K562 (cell line): ENCODE data around the gene ST6GALNAC5. TPM values are rescaled to one million over a fixed set of nuclear protein-coding genes. Genes with fewer than 3 reads are reported as not detected.

Source experiments
- ATAC-seq: fragments of 200-7000 bp; cut with Tn5 transposase; 3 replicates; pipeline ENCODE4 v1.9.1; 2020; ENCODE audit warnings: moderate library complexity
- BruUV-seq: library from RNA; stranded (reverse); fragments of 400-500 nt; replicated peaks from 2 replicates; lab custom pipeline; 2021; lab: Mats Ljungman, UMichigan
- CTCF ChIA-PET: fragments of 300-600 bp; formaldehyde crosslinking; extraction: SDS; loops from one replicate; lab custom pipeline; 2021; ENCODE audit warnings: low intra/inter-chr PET ratio; lab: Yijun Ruan, JAX
- POLR2A ChIA-PET: fragments of 300-600, 350-650 bp; sonication (Branson Sonifier 250); formaldehyde crosslinking; extraction: SDS; loops from one replicate; lab custom pipeline; 2021; ENCODE audit warnings: antibody characterized with exemption, inconsistent platforms; lab: Yijun Ruan, JAX
- DNase-seq, 4 experiments: peaks; one replicate each; pipeline versions ENCODE4 v3.0.0 to v3.0.0-alpha.2; 2011 to 2018; ENCODE audit warnings: low spot score in 3 of 4, mixed read lengths in 3 of 4; ENCODE audit errors: extremely low read depth in 1 of 4
- FAIRE-seq: peaks from 2 replicates; lab custom pipeline; 2011; peaks lifted over from hg19 to GRCh38; lab: Jason Lieb, UNC
- H2AFZ ChIP-seq: 2 replicates; pipeline ENCODE4 v1.6.0; 2011; ENCODE audit warnings: low read depth, low read length, control low read depth, inconsistent platforms
- H3K27ac ChIP-seq: fragments of 200-600 bp; 3 replicates; pipeline ENCODE4 v1.8.0; 2011; ENCODE audit warnings: low read depth, mild to moderate bottlenecking, control low read depth, inconsistent platforms, low read length, moderate library complexity, mixed read lengths; ENCODE audit errors: extremely low read depth
- H3K27me3 ChIP-seq, 2 experiments: fragments of 300-600 bp in 1 of 2; 2 replicates in 1 of 2; 3 replicates in 1 of 2; pipeline versions ENCODE4 v1.6.0 to v1.8.0; 2011; ENCODE audit warnings: inconsistent platforms in 2 of 2, low read length in 2 of 2, mild to moderate bottlenecking in 1 of 2, mixed read lengths in 1 of 2, moderate library complexity in 1 of 2; ENCODE audit not compliant: control insufficient read depth in 2 of 2, insufficient read depth in 2 of 2
- H3K36me3 ChIP-seq: fragments of 300-600 bp; 3 replicates; pipeline ENCODE4 v1.8.0; 2011; ENCODE audit warnings: mild to moderate bottlenecking, low read length, inconsistent platforms; ENCODE audit not compliant: control insufficient read depth, insufficient read depth
- H3K4me1 ChIP-seq, 2 experiments: fragments of 200-600 bp in 1 of 2; replicated peaks in 1 of 2; 2 replicates in 1 of 2; 3 replicates in 1 of 2; pipeline versions ENCODE4 v1.5.1 to v1.8.0; 2011; ENCODE audit warnings: inconsistent platforms in 2 of 2, low read length in 2 of 2, mild to moderate bottlenecking in 1 of 2, mixed read lengths in 1 of 2, moderate library complexity in 1 of 2; ENCODE audit not compliant: control insufficient read depth in 2 of 2, insufficient read depth in 2 of 2
- H3K4me2 ChIP-seq: 2 replicates; pipeline ENCODE4 v1.6.1; 2011; ENCODE audit warnings: low read length, control low read depth, inconsistent platforms, mixed read lengths; ENCODE audit not compliant: insufficient read depth
- H3K4me3 ChIP-seq: fragments of 200-600 bp; sonication (generic), shearing (Covaris generic); 2 replicates; pipeline ENCODE4 v1.5.1; 2016; ENCODE audit warnings: control low read depth, inconsistent platforms
- H3K79me2 ChIP-seq: fragments of 200-600 bp; 3 replicates; pipeline ENCODE4 v1.8.0; 2011; ENCODE audit warnings: low read length, inconsistent platforms; ENCODE audit not compliant: control insufficient read depth, insufficient read depth
- H3K9ac ChIP-seq, 2 experiments: 2 replicates each; pipeline versions ENCODE4 v1.6.0 to v1.6.1; 2011; ENCODE audit warnings: low read depth in 2 of 2, low read length in 2 of 2, control low read depth in 1 of 2, inconsistent platforms in 1 of 2, mild to moderate bottlenecking in 1 of 2, mixed read lengths in 1 of 2; ENCODE audit not compliant: insufficient read depth in 1 of 2
- H3K9me1 ChIP-seq: one replicate; pipeline ENCODE4 v1.6.0; 2011; ENCODE audit warnings: inconsistent platforms, mild to moderate bottlenecking, low read length, moderate library complexity; ENCODE audit not compliant: control insufficient read depth, insufficient read depth
- H3K9me3 ChIP-seq: replicated peaks from 2 replicates; pipeline ENCODE4 v1.5.1; 2011; ENCODE audit warnings: low read depth, low read length, inconsistent platforms; ENCODE audit not compliant: control insufficient read depth, insufficient read depth
- H4K20me1 ChIP-seq: replicated peaks from 2 replicates; pipeline ENCODE4 v1.6.1; 2011; ENCODE audit warnings: low read length, inconsistent platforms, mixed read lengths; ENCODE audit not compliant: control insufficient read depth, insufficient read depth
- CBFA2T3 ChIP-seq: fragments of 450-650 bp; IDR thresholded peaks from 2 replicates; pipeline ENCODE4 v1.6.1; 2017
- GTF2A2 ChIP-seq: IDR thresholded peaks from 2 replicates; pipeline ENCODE4 v1.6.1; 2016; ENCODE audit warnings: mild to moderate bottlenecking, missing genetic modification characterization, missing compliant biosample characterization
- GTF2F1 ChIP-seq: IDR thresholded peaks from 2 replicates; pipeline ENCODE4 v1.6.1; 2011; ENCODE audit warnings: low read depth, low read length, improper control_type of control experiment
- IRF2 ChIP-seq: sonication (generic); formaldehyde crosslinking; IDR thresholded peaks from 2 replicates; pipeline ENCODE4 v1.8.1; 2022; ENCODE audit warnings: mild to moderate bottlenecking, missing genetic modification reagents
- KAT2B ChIP-seq: IDR thresholded peaks from one replicate; pipeline ENCODE4 v1.6.1; 2012; ENCODE audit warnings: low read depth, mild to moderate bottlenecking, control low read depth, inconsistent platforms, low read length, moderate library complexity
- SAFB2 ChIP-seq: fragments of 200-400 bp; formaldehyde crosslinking; IDR thresholded peaks from 2 replicates; pipeline ENCODE4 v1.6.1; 2018; ENCODE audit warnings: borderline replicate concordance, low read length, low read depth, moderate library complexity; ENCODE audit not compliant: severe bottlenecking
- ZNF143 ChIP-seq: sonication (generic); formaldehyde crosslinking; IDR thresholded peaks from 2 replicates; pipeline ENCODE4 v1.9.0; 2022; ENCODE audit warnings: mild to moderate bottlenecking, missing genetic modification reagents
- WGBS: fragments of 100-300 bp; shearing (Covaris generic); methylation state at CpG from one replicate; pipeline ENCODE4 v1.1.6; 2016; ENCODE audit warnings: low coverage, mixed read lengths; ENCODE audit not compliant: insufficient coverage; ENCODE audit errors: missing lambda C conversion rate; 5-methylcytosine and 5-hydroxymethylcytosine counted together
- in situ Hi-C: fragments of 300-500 bp; cut with MboI; formaldehyde crosslinking; loops from 4 replicates; pipeline ENCODE4 v1.15.0; 2018; ENCODE audit warnings: inconsistent platforms, mixed read lengths
- intact Hi-C: fragments of 100-400 bp; cut with micrococcal nuclease; formaldehyde crosslinking; loops from 2 replicates; pipeline ENCODE4 v1.14.2; 2022
- polyA plus RNA-seq, 8 experiments: library from polyadenylated mRNA; depleted of rRNA in 4 of 8; stranded (reverse) in 5 of 8; unstranded in 3 of 8; fragments of >200 nt; fragmentation: Nextera tagmentation in 2 of 8; fragmentation: Illumina TruSeq in 1 of 8; extraction: Ambion mirVana in 2 of 8; extraction: Trizol in 1 of 8; gene quantifications; 2 replicates each; pipeline versions ENCODE4 v1.2.1 to v1.2.3, GENCODE V29; 2011 to 2014; ENCODE audit warnings: inconsistent platforms in 1 of 8, missing spikeins in 1 of 8
- total RNA-seq, 7 experiments: library from RNA; depleted of rRNA in 6 of 7; stranded (reverse); fragments of >200 nt in 6 of 7; fragmentation: Illumina TruSeq in 2 of 7; extraction: Trizol in 2 of 7; gene quantifications; 2 replicates each; pipeline versions ENCODE4 v1.2.1 to v1.2.3, GENCODE V29; 2011 to 2021; ENCODE audit warnings: low replicate concordance in 1 of 7
- TF ChIP-seq, protein P1 (sequence below): fragments of 450-650 bp; IDR thresholded peaks from 2 replicates; pipeline ENCODE4 v1.6.1; 2016; ENCODE audit warnings: borderline replicate concordance

ST6GALNAC5 gene
- total and polyA plus RNA-seq, 9 of the 15 experiments (the other 6 are each of a cell fraction or from before 2014, with no cell fraction given), result 0.04 to 0.14 TPM; not detected in 7

DNA sequence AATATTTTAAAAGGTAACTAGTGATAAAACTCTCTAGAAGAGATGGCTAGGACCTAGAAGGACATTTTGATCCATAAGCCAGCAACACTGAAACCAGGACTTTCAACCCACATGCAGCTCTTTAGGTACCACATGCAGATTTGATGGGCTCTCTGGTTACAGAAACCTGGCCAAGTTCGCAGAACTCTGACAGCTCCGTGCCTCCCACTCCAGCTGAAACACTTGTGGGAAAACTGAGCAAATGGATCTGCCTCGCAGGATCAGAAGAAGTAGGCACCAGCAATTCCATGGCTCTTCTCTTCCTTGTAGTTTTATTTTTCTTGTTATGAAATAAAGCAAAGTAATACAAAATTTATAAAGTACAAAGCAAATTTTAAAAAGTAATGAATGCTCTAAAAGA lies 58.5 kb downstream of the ST6GALNAC5 start:
- in situ Hi-C loops, result no loop called here
- H3K4me3 ChIP-seq, result no peak overlapping the region
- intact Hi-C loops, result no loop called here
- POLR2A ChIA-PET, result no interaction called here
- H2AFZ ChIP-seq, result no peak overlapping the region
- ATAC-seq, result no peak
- no TSS peak for BruUV-seq
- H3K27me3 ChIP-seq, result no peaks in the 10 kb centered on the region
- FAIRE-seq, result no peak
- no peak for DNase-seq
- H3K9me1 ChIP-seq, result no peaks in the 10 kb centered on the region
- H3K4me2 ChIP-seq, result no peak overlapping the region
- no peaks in the 10 kb centered on the region for H3K9me3 ChIP-seq
- TF ChIP-seq IRF2 (no peak), SAFB2 (no peak)
- TF ChIP-seq, all 486 proteins: peak for 0
- Histone ChIP-seq H3K79me2 (no peaks in the 10 kb centered on the region), H3K4me1 (no peaks in the 10 kb centered on the region), H3K27ac (no peak overlapping the region), H4K20me1 (no peaks in the 10 kb centered on the region), H3K9ac (no peak overlapping the region), H3K36me3 (no peaks in the 10 kb centered on the region)
- CTCF ChIA-PET, result no interaction called here
- WGBS, result 0% methylated on average over 3 of the region's 3 CpGs

DNA sequence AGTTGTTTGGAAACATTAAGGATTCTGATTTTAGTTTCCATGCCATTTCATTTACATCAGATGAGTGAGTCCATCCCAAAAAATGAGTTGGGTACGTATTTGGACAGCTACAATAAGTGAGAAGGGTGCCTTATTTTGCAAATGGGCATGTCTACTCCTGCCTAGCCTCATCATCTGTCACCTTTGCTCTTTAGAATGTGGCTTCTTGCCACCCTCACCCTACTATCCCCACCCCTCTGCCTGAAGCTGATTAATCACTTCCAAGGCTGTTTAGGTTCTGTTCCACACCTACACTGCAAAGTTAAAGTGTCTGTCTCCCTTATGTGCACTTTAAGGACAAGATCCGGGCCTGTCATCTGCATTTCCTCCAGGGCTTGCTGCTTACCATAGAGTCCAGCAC lies 61.2 kb downstream of the ST6GALNAC5 start:
- no peak overlapping the region for H3K4me2 ChIP-seq
- H3K4me1 ChIP-seq, result no peaks in the 10 kb centered on the region
- FAIRE-seq (no peak), ATAC-seq (no peak), DNase-seq (no peak)
- in situ Hi-C loops (no loop called here), intact Hi-C loops (no loop called here)
- H2AFZ ChIP-seq, result no peak overlapping the region
- H3K4me3 ChIP-seq, result no peak overlapping the region
- no peaks in the 10 kb centered on the region for H3K9me1 ChIP-seq
- H3K27ac ChIP-seq, result no peak overlapping the region
- no peaks in the 10 kb centered on the region for H3K36me3 ChIP-seq
- H4K20me1 ChIP-seq, result no peaks in the 10 kb centered on the region
- no TSS peak for BruUV-seq
- no peaks in the 10 kb centered on the region for H3K27me3 ChIP-seq
- TF ChIP-seq GTF2F1 (no peak), ZNF143 (no peak), KAT2B (no peak), GTF2A2 (tag) (no peak), CBFA2T3 (no peak)
- TF ChIP-seq, protein P1, sequence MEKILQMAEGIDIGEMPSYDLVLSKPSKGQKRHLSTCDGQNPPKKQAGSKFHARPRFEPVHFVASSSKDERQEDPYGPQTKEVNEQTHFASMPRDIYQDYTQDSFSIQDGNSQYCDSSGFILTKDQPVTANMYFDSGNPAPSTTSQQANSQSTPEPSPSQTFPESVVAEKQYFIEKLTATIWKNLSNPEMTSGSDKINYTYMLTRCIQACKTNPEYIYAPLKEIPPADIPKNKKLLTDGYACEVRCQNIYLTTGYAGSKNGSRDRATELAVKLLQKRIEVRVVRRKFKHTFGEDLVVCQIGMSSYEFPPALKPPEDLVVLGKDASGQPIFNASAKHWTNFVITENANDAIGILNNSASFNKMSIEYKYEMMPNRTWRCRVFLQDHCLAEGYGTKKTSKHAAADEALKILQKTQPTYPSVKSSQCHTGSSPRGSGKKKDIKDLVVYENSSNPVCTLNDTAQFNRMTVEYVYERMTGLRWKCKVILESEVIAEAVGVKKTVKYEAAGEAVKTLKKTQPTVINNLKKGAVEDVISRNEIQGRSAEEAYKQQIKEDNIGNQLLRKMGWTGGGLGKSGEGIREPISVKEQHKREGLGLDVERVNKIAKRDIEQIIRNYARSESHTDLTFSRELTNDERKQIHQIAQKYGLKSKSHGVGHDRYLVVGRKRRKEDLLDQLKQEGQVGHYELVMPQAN, result no peak
- POLR2A ChIA-PET, result no interaction called here
- 0% methylated on average over 2 of the region's 2 CpGs for WGBS
- no peak overlapping the region for H3K9ac ChIP-seq
- no peaks in the 10 kb centered on the region for H3K79me2 ChIP-seq
- H3K9me3 ChIP-seq, result no peaks in the 10 kb centered on the region
- CTCF ChIA-PET, result no interaction called here
